Gastrocnemius medialis (tissue), 4 donors: ENCODE results near the gene GPATCH1.

Experiments used
- POLR2A ChIP-seq, 2 donors: fragments of 450-650 bp; IDR thresholded peaks; one replicate each; pipeline ENCODE4 v1.6.1; 2017; ENCODE audit warnings: antibody characterized with exemption in 2 of 2, mild to moderate bottlenecking in 2 of 2, moderate library complexity in 2 of 2
- TF ChIP-seq, protein P1 (sequence below), 5 experiments: fragments of 450-650 bp in 3 of 5; fragments of 200-600 bp in 2 of 5; sonication (generic) in 2 of 5; IDR thresholded peaks in 4 of 5; conservative IDR thresholded peaks in 1 of 5; 1 replicate in 4 of 5; 2 replicates in 1 of 5; pipeline ENCODE4 v1.5.1; 2016 to 2019; ENCODE audit warnings: antibody characterized with exemption in 5 of 5, mild to moderate bottlenecking in 3 of 5, moderate library complexity in 3 of 5

DNA sequence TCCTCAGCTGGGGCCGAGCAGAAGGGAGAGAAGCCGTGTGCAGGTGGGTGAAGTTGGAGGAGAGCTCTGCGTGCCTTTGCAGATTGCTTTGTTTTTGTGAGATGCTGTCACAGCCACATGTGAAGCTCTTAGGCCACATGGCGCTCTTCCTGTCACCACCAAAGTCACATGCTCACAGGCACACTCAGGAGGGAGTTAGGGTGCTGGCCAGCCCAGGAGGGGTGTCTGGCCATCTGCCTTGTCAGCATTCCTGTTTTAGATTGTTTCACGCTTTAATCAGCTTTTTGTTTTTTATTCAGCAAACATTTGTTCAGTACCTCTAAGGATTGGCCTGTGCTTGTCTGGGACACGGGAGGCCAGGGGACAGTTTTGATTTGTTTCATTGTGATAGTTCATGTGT is 21.9 kb downstream of the GPATCH1 start:
- no peak for TF ChIP-seq POLR2A (IDR thresholded peaks at IDR 0.05)
- TF ChIP-seq, protein P1, sequence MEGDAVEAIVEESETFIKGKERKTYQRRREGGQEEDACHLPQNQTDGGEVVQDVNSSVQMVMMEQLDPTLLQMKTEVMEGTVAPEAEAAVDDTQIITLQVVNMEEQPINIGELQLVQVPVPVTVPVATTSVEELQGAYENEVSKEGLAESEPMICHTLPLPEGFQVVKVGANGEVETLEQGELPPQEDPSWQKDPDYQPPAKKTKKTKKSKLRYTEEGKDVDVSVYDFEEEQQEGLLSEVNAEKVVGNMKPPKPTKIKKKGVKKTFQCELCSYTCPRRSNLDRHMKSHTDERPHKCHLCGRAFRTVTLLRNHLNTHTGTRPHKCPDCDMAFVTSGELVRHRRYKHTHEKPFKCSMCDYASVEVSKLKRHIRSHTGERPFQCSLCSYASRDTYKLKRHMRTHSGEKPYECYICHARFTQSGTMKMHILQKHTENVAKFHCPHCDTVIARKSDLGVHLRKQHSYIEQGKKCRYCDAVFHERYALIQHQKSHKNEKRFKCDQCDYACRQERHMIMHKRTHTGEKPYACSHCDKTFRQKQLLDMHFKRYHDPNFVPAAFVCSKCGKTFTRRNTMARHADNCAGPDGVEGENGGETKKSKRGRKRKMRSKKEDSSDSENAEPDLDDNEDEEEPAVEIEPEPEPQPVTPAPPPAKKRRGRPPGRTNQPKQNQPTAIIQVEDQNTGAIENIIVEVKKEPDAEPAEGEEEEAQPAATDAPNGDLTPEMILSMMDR (IDR thresholded peaks at IDR 0.05 in 4 of 5, conservative IDR thresholded peaks at IDR 0.05 in 1 of 5): no peak
